Measurements from ENCODE around the gene BNIPL.

DNA sequence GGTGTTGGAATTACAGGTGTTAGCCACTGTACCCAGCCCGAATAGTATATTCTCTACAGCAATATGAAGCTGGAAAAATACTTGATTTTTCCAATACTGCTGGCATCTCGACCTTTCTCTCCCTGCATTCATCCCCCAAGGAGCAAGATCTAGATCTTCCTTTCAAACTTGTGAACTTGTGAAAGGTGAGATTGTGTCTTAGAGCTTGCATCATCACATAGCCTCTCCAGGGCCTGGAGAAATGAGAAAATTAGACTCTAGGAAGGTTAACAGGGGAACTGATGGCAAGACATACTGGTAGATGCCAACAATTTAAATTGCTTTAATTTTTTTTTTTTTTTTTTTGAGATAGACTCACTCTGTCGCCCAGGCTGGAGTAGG, 26.1 kb upstream of the BNIPL start:
- TF ChIP-seq, protein P1, sequence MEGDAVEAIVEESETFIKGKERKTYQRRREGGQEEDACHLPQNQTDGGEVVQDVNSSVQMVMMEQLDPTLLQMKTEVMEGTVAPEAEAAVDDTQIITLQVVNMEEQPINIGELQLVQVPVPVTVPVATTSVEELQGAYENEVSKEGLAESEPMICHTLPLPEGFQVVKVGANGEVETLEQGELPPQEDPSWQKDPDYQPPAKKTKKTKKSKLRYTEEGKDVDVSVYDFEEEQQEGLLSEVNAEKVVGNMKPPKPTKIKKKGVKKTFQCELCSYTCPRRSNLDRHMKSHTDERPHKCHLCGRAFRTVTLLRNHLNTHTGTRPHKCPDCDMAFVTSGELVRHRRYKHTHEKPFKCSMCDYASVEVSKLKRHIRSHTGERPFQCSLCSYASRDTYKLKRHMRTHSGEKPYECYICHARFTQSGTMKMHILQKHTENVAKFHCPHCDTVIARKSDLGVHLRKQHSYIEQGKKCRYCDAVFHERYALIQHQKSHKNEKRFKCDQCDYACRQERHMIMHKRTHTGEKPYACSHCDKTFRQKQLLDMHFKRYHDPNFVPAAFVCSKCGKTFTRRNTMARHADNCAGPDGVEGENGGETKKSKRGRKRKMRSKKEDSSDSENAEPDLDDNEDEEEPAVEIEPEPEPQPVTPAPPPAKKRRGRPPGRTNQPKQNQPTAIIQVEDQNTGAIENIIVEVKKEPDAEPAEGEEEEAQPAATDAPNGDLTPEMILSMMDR (IDR thresholded peaks at IDR 0.05 in 4 of 5, conservative IDR thresholded peaks at IDR 0.05 in 1 of 5): no peak
- TF ChIP-seq POLR2A (IDR thresholded peaks at IDR 0.05): no peak
